Dermis microvascular lymphatic vessel endothelial cell (primary cell): ENCODE results near the gene ADAMTSL1. TPM values are rescaled to one million over a fixed set of nuclear protein-coding genes. Genes with fewer than 3 reads are reported as not detected.

Experiments used
- DNase-seq, 2 donors: peaks; one replicate each; pipeline versions ENCODE4 v3.0.0 to v3.0.0-alpha.2; 2010; ENCODE audit warnings: low read depth in 2 of 2
- total RNA-seq: library from RNA; depleted of rRNA; stranded (reverse); fragments of >200 nt; gene quantifications from 2 replicates; pipeline ENCODE4 v1.2.1, GENCODE V29; 2014

Gene ADAMTSL1
- total RNA-seq, 1 donor from 2014 or later: 9.1 TPM

- DNase-seq: no peak
Measured at GRCh38 chr9:18461496-18461895, 12.5 kb upstream of the ADAMTSL1 start.

DNA sequence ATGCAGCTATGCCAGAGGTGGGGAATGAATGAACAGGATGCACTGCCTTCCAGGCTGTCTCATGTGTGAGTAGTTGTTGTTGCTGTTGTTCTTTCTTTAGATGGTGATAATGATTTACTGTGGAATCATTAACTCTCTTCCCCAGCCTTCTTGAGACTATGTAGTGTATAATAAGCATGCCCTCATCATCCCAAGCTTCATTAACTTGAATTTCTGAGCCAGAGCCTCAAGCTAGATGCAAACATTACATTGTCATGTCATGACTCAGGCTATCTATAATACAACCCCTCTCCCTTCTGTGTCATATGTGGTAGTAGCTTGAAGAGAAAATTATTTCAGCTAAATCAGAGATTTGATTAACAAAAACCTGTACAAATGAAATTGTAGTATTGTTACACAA, 10.0 kb upstream of the ADAMTSL1 start:
- no peak for DNase-seq

DNA sequence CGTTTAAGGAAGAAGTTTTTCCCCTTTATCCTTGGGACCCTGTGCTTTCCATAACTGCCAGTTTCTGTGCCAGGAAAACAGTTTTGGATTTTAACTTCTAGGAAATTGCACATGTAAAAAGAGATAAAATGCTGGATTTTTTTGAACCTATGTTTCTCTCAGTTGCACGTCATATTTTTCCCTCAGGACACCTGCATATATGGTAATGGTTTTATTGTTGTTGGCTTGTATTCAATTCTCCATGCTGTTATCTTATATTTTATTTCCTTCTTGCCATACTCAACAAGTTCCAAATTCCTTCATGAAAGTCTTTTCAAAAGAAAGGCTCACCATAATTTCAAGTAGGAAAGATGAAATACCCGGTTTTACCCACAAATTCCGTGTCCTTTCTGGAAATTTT, 7.9 kb upstream of the ADAMTSL1 start:
- DNase-seq: peak in 1 of 2 donors; percentile 47

- peak in 1 of 2 donors; percentile 39 for DNase-seq
Measured at GRCh38 chr9:18467696-18468095, 6.3 kb upstream of the ADAMTSL1 start.

- DNase-seq: no peak
Measured at GRCh38 chr9:18472435-18472834, 1.5 kb upstream of the ADAMTSL1 start.

DNA sequence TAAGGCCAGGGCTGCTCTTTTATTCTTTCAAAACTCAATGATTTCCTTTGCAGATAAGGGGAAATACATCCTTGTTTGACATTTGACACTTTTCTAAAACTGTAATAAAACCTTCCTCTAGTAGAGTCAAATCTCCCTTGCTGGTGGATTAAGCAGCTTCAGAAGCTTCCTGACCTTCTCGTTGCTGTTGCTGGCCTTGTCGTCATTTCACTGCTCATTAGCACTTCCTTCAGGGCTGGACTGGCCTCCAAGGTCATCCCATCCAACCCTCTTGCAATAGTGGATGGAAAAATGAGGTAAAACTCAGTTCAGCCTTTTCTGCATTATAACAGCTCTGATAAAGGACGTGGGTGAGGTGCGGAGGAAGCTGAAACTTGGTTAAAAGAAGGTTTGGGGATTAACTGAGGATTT, 1.1 kb upstream of the ADAMTSL1 start:
- DNase-seq: peak in 1 of 2 donors; percentile 62

GRCh38 chr9:18474783-18475182, 830 bp downstream of the ADAMTSL1 start:
- DNase-seq: peak in 1 of 2 donors; percentile 51

DNA sequence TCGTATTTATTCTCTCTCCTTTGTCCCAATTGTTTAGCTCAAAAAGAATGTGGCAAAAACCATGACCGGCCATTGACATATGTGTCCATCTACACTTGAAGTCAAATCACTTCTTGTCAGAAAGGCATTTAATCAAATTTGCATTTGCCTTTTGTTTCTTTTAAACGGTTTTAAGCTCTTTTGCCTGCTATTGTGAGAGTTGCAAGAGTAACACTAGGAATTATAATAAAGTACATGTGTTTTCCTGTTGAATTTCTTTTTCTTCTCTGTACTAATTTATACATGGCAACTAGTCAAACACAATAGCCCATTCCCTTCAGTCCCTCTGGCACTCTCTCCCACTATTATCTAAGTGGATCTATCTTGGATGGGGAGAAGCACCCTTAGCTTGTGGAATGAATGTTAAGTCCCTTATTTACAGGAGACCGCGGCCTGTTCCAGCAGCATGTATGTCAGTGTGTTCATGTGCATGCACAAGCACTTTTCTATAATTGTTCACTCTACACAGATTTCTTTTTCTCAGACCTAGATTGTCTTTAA, 3.2 kb downstream of the ADAMTSL1 start:
- DNase-seq: no peak

GRCh38 chr9:18477719-18478118, 3.8 kb downstream of the ADAMTSL1 start:
- DNase-seq: no peak

DNA sequence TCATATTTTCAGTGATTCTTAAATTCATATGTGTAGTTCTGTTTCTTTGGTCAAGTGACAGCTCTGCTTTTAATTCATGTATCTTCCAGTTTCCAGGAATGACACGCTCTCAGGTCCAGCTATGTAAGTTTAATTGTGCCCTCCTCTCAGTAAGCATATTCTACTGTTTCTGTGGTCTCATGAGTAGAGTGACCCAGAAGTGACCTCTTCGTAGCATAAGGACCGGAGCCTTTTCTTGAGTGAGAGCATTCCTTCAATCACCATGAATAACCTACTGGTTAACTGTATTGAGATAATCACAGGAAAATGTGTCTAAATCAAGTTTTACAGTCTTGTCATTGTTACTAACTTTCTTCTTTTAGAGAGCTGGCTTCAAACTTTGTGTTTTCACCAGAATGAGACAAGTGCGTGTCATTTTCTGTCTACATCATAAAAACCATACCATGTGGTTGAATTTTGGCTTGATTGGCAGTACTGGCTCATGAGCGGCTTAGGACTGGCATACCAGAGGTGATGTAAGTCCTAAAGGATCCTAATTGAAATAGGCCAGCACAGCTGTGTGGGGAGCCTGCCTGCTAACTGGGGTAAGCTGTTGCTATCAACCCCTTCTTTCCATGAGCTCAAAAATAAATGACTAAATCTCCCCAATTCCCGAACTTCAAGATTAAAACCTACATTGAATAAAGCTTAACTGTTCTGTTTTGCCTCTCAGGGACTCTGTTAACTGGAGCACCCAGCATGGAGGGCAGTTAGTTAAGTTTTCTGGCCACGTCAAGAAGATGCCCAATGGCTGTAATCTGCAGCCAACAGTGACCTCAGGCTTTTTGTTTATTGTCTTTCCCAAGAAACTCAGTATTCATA, 4.8 kb downstream of the ADAMTSL1 start:
- no peak for DNase-seq

GRCh38 chr9:18479405-18479804, 5.5 kb downstream of the ADAMTSL1 start:
- no peak for DNase-seq

DNA sequence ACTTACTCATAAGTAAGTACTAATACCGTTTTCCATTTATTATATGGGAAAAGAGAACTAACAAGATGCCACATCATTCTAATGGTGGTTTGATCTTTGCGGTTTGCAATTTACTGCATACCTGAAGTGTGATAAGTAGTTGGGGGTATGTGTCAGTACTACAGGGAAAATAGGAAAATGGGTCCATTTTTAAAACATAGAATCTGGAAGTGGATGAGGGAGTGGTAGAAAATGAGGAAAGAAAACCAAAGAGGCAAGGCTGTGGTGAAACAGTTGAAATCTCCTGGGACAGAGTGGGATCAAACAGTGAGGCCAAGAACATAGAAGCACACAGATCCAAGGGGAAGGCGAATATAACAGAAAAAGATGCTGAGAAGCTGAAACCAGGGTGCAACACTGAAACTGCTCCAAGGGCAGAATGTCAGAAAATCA, 6.7 kb downstream of the ADAMTSL1 start:
- DNase-seq: no peak

DNA sequence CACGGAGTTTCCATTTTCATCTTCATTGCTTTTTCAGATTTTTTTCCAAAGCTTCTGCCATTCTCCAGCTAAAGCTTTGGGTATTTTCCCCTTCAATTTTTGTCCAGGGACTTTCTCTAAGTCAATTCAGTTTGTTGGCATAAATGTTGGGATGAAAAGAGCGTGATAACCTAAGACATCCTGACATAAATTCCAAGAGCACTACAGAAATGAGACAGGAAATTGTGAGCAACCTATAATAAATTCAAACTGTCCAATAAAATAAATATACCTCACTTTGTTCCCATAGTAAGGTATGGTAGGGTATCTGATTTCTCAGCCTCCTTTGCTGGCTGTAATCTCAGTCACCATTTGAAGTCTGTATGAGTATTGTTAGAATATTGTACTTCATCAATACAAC, 8.4 kb downstream of the ADAMTSL1 start:
- peak in 1 of 2 donors; percentile 29 for DNase-seq

DNA sequence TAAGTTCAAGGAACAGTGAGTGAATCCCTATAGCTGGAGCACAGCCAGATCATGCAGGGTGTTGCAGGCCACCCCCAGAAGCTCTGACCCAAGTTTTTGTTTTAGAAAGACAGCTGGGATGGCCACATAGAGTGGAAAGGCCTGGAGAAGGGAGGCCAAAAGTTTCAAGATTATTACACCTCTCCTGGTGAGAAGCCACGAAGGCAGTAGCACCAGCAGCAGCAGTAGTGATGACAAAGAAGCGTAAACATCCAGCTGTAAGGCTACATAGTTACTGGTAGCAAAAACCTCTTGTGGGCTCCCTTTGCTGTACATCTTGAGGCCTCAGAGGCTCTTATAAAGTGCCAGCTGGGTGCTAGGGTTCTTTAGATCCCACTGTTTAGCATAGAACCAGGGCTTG, 11.8 kb downstream of the ADAMTSL1 start:
- DNase-seq: no peak

DNA sequence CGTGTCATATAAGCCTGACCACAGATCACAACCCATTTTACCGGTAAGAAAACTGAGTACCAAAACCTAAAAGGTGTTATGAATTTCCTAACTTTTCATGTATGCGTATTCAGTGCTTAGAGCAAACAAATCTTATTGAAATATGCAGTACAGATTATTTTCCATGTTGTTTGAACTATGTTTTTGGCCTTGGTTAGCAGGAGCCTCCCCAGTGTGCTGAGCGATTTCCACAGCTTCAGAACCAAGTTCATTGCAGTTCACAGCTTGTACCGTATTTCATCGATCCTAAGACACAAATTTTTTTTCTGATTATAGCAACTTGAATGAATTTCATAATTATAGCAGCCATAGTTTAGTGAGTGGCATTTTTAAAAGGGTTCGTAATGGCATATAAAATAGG, 13.7 kb downstream of the ADAMTSL1 start:
- no peak for DNase-seq

DNA sequence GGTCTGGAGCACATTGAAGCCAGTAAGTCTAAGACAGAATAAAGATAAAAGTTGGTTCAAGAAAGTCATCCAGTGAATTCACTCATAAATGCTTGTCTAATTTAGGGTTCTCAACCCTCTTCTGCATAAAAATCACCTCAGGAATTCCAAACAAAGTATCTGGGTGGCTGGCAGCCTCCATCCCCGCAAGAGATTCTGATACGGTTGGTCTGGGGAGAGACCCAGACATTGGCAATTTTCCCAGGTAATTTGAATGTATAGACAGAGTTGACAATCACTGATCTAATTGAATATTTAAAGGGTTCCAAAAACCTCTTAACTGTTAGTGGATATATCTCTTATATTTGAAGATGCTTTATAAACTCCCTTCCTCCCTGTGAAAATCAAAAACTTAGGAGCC, 14.9 kb downstream of the ADAMTSL1 start:
- no peak for DNase-seq

- DNase-seq: no peak
Measured at GRCh38 chr9:18489861-18490260, 15.9 kb downstream of the ADAMTSL1 start.

DNA sequence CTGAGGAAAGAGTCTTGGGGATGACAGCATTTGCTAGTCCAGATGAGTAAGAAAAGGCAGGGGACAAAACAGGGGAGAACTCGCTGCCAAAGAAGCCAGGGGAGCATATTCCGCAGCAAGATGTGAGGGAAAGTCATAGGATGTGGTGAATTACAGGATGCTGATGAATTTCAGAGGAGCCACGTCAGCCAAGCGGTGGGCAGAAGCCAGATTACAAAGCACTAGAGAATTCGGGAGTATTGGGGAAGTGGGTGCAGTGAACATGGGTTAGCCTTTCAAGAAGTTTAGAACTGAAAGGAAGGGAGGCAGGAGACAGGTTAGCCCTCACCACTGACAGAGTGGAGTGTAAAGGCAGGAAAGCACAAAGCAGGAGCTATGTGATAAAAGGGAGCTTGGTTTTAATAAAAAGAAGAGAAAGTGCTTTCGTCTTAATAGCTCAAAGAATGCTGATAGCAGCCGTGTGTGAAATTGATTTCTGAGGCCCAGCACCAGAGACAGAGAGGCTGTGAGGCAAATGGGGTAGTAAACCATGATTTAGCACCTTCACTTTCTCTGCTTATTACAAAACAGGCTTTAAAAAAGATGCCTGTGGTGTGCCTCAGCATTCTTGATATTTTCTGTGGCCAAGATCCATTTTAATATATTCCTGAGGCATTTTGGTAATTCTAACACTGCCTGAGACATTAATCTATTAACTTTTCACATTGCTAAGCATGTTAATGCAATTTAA, 16.9 kb downstream of the ADAMTSL1 start:
- DNase-seq: peak in 1 of 2 donors; percentile 93

DNA sequence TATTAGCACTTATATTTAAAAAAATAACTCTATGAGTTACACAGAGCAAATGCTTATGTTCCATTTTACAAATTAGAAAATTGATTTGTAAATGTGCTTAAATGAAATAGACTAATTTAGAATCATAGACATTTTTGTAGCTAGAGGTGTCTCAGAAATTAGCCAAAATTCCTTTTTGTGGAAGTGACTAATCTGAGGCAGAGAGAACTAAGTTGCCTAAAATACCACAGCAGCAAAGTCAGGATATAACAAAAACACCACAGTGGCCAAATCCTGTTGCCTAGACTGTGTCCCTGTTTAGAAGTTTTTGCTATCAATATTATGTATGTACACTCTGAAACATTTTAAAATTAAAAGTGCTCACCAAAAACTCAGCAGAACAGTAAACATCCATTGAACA, 18.7 kb downstream of the ADAMTSL1 start:
- DNase-seq: peak in 1 of 2 donors; percentile 41

- DNase-seq: no peak
Measured at GRCh38 chr9:18493451-18493993, 19.6 kb downstream of the ADAMTSL1 start.

- DNase-seq: no peak
Measured at GRCh38 chr9:18495065-18495464, 21.1 kb downstream of the ADAMTSL1 start.
